Ovary (tissue), 3 donors: ENCODE measurements around the gene PRIMA1.

Experiments
- EP300 ChIP-seq: sonication (generic); formaldehyde crosslinking; IDR thresholded peaks from one replicate; pipeline ENCODE4 v1.6.1; 2017; ENCODE audit warnings: antibody characterized with exemption
- POLR2A ChIP-seq: fragments of 450-650 bp; IDR thresholded peaks from one replicate; pipeline ENCODE4 v1.6.1; 2017; ENCODE audit warnings: antibody characterized with exemption, mild to moderate bottlenecking, moderate library complexity
- TF ChIP-seq, protein P1 (sequence below), 3 donors: fragments of 450-650 bp in 2 of 3; fragments of 200-600 bp in 1 of 3; IDR thresholded peaks; one replicate each; pipeline versions ENCODE4 v1.5.1 to v1.8.0; 2016 to 2022; ENCODE audit warnings: antibody characterized with exemption in 3 of 3, mild to moderate bottlenecking in 1 of 3
- donor health status: DM: no; HTN: no; CAD: no.

DNA sequence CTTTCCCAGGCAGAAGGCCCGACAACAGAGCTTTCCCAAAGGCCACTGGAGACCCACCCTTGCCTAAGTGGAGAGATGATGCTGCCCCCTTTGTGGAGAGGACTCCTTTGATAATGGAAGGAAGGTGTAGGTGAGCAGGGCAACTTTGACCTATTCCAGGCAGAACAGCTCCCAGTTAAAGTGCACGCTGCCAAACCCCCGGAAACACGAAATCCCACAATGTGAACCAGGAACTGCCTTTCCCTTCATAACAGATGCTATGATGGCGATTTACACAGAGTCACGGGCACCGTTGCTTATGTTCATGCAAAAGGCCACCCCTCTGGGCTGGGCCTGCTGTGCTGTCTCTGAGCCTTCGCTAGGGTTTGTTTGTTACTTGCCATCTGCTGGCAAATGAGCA lies 34.6 kb downstream of the PRIMA1 start:
- TF ChIP-seq, protein P1, sequence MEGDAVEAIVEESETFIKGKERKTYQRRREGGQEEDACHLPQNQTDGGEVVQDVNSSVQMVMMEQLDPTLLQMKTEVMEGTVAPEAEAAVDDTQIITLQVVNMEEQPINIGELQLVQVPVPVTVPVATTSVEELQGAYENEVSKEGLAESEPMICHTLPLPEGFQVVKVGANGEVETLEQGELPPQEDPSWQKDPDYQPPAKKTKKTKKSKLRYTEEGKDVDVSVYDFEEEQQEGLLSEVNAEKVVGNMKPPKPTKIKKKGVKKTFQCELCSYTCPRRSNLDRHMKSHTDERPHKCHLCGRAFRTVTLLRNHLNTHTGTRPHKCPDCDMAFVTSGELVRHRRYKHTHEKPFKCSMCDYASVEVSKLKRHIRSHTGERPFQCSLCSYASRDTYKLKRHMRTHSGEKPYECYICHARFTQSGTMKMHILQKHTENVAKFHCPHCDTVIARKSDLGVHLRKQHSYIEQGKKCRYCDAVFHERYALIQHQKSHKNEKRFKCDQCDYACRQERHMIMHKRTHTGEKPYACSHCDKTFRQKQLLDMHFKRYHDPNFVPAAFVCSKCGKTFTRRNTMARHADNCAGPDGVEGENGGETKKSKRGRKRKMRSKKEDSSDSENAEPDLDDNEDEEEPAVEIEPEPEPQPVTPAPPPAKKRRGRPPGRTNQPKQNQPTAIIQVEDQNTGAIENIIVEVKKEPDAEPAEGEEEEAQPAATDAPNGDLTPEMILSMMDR (IDR thresholded peaks at IDR 0.05) = no peak
- TF ChIP-seq EP300 (no peak), POLR2A (no peak)
